Mucosa of gallbladder (tissue), 1 donor: ENCODE data around the gene CDK10. TPM values are rescaled to one million over a fixed set of nuclear protein-coding genes. Genes with fewer than 3 reads are reported as not detected.
"Not testable (repeated sequence)": the region's sequence is repeated elsewhere in the genome, so short reads cannot be mapped to it uniquely, and the experiment has no call there.

ENCODE experiments used
- DNase-seq: peaks from one replicate; pipeline ENCODE4 v3.0.0-alpha.2; 2020; ENCODE audit warnings: low spot score
- total RNA-seq: library from RNA; stranded (reverse); gene quantifications from one replicate; pipeline ENCODE4 v1.2.1, GENCODE V29; 2021
- donor health status: DM: no; HTN: no; CAD: no.

The CDK10 gene
- total RNA-seq, 1 donor from 2014 or later, result 168 TPM

DNA sequence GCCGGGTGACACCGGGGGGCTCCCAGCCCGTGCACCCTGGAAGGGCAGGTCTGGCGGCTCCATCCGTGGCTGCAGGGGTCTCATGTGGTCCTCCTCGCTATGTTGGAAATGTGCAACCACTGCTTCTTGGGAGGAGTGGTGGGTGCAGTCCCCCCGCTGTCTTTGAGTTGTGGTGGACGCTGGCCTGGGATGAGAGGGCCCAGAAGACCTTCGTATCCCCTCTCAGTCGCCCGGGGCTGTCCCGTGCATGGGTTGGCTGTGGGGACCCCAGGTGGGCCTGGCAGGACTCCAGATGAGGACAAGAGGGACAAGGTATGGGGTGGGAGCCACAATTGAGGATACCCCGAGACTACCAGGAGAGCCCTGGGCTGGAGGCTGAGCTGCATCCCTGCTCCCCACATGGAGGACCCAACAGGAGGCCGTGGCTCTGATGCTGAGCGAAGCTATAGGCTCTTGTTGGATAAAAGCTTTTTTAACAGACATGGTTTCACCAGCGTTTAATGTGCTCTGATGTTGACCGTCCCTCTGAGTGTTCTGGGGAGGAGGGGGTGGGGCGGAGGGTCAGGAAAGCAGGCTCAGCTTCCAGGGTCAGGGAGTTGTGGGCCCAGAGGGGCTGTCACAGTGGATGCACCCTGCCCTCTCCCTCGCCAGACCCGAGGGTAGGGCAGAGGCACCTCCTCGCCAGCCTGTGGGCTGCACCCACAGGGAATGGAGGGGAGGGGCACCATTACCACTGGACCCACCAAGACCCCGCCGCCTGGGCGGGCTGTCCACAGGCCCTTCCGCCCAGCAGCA, 9.6 kb downstream of the CDK10 start:
- no peak for DNase-seq

DNA sequence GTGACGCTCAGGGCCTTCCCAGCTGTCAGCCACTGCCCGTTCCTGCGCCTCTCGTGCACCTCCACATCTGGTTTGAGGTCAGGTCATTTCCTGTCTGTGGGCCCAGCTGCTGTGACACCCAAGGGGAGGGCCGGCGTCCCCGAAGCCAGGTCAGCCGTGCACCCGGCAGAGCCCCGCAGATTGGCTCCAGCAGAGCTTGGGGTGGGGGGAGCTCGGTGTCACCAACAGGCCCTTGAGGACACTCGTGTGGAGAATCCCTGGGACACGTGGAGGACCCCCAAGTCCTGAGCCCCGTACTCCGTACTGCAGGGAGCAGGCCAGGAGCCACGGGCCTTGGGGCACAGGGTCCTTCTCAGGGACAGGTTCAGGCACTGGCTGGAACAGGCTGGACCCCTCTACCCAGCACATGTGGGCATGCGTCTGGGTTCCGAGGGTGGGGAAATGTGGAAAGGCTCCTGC, 10.2 kb downstream of the CDK10 start:
- DNase-seq, result no peak

DNA sequence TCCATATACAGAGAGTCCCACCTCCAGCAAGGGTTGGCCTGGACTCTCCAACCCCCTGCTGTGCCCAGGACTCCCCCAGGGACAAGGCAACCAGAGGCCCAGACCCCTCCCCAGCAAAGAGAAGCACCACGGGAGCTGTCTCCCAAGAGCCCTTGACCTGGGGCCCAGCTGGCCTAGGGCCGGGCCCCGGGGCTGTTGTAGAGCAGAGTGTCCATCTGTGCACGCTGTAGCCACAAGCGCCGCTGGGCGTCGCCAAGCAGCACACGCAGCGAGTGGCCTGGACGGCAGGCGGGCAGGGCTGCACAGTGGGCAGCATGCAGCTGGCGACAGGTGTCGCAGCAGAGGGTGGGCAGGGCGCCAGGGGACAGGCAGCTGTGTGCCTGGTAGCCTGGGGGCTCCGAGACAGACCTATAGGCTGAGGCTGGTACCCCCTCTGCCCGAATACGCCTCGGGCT, 10.7 kb downstream of the CDK10 start:
- no peak for DNase-seq

DNA sequence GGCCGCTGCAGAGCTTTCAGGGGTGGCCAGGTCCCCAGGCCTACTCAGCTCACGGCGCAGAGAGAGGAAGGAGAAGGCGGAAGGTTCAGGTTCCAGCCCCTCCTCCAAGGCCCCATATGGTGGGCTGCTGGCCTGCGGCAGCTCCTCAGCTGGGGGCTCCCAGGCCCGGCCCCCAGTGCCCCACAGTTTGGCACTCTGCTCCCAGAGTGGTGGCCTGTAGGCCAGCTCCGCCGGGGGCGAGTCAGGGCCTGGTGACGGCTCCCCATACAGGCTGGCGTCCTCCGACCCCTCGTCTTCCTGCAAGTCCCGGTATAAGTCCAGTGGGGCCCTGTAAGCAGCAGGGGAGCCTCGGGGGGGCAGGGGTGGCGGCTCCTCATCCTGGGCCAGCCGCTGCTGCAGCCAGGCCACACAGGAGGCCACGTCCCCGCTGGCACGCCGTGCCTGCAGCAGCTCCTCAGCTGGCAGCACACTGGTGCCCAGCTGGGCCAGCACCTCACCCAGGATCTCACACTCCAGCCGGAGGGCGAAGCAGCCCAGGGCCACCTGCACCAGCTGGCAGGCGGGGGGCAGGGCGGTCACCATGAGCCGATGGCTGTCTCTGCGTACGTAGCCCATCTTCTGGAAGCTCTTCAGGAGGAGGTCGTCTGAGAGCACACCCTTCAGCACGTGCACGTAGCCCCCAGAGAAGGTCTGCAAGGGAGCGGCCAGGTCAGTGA, 11.3 kb downstream of the CDK10 start:
- no peak for DNase-seq

DNA sequence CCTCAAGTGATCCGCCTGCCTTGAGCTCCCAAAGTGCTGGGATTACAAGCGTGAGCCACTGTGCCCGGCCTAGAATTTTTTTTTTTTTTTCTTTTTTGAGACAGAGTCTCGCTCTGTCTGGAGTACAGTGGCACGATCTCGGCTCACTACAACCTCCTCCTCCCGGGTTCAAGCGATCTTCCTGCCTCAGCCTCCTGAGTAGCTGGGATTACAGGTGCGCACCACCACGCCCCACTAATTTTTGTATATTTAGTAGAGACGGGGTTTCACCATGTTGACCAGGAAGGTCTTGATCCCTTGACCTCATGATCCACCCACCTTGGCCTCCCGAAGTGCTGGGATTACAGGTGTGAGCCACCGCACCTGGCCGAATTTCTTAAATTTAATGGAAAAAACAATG, 12.2 kb downstream of the CDK10 start:
- not testable (repeated sequence) for DNase-seq

DNA sequence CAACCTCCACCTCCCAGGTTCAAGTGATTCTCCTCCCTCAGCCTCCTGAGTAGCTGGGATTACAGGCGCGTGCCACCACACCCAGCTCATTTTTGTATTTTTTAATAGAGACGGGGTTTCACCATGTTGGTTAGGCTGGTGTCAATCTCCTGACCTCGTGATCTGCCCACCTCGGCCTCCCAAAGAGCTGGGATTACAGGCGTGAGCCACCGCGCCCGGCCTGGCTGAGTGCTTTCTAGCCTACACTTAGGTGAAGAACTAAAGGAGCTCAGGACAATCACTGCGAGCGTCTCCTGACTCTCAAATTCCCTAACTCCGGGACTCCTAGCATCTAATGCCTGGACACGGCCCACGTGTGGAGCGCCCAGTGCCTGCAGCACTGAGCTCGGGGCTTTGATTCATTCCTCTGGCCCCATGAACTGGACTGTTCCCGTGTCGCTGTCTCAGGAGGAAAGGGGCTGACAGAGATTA, 13.2 kb downstream of the CDK10 start:
- not testable (repeated sequence) for DNase-seq

DNA sequence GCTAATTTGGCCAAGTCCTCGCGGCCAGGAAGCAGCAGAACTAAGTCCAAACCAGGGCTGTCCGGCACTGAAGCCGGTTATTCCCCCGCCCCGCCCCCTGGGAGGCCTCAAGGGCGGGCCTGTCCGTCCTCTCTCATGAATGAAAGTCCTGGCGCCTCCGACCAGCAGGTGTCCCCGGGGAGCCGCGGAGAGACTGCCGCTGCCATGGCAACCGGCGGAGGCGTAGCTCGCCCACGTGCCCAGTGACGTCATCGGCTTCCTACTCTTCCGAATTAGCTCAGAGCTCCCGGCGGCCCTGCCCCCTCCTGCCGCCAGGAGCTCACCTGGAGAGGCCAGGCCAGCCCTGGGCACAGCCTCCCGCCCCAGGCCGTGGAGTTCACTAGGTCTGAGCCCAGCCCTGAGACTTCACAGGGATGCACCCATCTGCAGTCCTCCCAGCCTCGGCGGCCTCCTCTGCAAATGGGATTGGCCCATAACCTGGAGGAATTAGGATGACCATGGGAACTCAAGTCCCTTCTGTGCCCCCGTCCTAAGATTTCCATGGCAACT, 13.7 kb downstream of the CDK10 start:
- DNase-seq, result peak; percentile 99

DNA sequence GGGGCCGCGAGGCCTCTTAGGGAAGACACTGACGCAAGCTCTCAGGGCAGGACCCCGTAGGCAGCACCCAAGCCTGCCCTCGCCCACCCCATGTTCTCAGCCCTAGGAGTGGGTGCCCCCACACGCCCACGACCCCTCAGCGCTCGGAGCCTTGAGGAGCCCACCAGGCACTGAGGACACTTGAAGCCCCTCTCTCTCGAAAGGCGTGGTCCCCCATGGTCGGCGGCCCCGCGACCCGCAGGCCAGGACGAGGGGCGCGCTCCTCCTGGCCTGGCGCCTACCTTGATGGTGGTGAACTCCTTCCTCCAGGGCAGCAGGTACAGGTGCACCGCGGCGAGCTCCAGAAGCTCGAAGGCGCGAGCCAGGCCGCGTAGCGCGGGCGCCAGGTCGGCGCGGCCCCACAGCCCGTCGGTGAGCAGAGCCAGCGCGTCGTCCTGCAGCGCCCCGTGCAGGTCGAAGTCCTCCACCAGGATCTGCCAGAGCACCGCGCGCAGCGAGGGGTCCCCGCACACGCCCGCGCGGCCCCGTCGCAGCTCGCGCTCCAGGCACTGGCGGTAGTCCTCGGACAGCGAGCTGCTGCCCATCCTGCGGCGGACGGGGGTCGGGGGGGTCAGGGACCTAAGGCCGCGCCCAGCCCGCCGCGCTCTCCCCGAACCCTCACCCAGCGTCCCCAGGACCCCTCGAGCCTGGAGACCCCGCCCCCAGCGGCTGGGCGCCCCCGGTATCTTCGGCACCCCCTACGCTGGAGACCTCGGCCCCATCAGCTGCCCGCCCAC, 14.3 kb downstream of the CDK10 start:
- DNase-seq, result peak; percentile 65

DNA sequence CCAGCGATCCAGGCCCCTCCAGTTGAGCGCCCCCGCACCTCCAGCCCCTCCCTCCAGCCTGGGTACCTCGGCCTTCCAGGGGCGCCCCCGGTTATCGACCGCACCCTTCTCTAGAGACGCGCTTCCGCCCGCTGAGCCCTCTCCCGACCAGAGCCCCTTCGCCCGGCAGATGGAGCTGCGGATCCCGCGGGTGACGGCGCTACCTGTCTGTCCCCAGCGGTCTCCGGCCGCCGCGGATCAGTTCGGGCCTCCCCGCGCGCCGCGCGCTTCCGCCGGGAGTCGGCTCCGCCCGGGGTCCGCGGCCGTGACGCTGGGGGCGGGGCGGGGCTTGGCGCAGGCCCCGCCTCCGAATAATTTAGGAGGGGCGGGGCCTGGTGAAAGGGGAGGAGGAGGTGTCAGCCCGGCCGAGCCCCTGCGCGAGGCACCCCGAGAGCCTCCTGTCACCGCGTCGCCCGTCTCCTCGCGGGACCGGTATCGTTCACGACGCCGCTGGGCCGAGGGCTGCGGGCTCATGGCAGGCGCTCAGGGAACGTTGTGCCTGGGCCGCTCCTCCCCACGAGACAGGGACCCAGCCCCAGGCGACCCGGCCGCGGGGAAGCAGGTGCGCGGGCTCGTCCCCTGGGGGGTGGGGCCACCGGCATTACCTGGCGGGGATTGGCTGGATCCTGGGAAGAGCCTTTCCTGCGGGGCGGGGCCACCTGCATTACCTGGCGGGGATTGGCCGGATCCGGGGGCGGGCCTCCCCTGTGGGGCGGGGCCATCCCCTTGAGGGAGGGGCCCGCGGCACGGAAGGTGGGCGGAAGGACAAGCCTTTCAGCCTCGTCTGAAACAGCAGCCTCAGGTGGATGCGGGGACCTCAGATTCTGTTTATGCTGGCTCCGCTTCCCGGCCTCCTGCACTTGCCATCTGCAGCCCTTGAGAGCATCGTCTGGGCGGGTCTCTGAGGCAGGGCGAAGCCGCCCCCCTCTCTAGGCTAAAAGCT, 15.2 kb downstream of the CDK10 start, which contains the start of gene SPATA2L:
Gene SPATA2L (minus strand): TSS at position 281 of the 982 bp plus-strand sequence. CDS start 473 bp downstream, outside the sequence.
- peak; percentile 94 for DNase-seq

DNA sequence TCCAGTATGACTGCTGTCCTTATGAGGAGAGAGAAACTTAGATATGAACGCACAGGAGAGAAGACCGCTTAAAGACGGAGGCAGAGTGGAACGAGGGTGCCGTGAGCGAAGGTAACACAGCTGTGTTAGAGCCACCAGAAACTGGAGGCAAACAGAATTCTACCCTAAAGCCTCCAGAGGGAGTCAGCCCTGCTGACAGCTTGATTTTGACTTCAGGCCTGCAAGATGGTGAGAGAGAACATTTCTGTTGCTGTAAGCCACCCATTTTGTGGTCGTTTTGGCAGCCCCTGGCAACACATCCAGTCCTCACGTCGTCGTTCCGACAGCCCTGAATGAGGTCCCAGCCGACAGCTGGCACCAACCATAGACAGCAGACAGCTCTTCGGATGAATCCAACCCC, 17.8 kb downstream of the CDK10 start:
- DNase-seq, result no peak

DNA sequence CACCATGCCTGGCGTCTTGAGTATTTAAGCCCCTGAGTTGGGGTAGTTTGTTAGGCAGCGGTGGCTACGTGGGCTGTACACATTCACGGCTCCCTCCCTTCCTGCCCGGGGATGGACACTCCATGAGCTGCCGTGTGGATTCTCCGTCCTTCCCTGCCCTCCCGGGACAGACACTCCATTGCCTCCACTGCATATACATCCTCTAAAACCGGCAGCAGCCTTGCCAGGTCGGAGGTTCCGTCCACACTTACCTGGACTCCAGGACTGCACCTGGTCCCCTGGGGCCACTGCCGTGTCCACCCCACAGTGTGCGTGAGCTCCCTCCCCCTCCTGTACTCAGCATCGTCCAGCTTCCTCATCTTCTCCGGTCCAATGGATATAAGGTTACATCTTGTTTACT, 18.5 kb downstream of the CDK10 start:
- DNase-seq, result no peak

DNA sequence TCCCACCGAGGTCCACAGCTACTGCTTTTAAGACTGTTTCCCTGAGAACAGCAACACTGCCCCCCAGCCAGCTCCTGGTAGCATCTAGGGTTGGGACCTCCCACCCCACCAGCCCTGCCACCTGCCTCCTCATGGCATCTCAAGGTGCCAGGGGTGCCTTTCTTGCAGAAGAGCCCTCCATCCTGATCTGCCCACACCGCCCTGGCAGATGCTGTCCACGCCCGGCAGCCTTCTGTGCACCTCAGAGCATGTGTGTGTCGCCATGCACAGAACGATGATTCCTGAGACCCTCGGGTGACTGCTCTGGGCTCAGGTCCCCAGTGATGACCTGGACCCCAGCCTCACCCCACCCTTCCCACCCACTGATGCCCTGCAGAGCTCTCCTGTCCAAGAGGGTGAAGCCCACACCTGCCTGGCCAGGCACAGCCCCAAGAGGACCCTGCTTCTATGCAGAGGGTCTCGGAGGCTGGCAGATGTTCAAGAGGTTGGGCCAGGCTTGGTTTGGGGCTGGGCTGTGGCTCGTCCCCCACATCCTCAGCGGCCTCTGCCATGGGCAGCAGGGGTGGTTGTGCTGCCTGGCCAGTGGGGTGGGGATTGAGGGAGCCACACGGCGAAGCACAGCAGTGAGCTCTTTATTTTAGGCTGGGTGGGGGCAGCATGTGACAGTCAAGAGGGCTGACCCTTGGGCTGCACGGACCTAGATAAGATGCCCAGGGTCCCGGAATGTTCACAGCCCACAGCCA, 20.2 kb downstream of the CDK10 start:
- no peak for DNase-seq

DNA sequence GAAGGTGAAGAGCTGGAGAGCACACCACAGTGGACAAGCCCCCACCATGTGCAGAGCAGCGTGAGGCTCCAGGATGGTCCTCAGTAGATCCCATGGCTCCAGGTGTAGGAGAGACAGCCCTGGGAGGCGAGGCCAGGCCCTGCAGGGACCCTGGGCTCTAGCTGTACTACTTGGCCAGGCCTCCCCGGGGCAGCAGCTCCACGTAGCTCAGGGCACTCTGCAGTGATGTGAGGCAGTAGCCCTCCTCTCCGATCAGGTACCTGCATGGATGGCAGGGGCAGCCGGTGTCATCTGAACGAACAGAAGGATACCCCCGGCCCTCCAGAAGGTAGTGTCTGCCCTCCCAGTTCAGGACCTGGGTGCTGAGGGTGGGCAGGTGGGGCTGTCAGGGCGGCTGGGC, 21.2 kb downstream of the CDK10 start:
- DNase-seq, result no peak

DNA sequence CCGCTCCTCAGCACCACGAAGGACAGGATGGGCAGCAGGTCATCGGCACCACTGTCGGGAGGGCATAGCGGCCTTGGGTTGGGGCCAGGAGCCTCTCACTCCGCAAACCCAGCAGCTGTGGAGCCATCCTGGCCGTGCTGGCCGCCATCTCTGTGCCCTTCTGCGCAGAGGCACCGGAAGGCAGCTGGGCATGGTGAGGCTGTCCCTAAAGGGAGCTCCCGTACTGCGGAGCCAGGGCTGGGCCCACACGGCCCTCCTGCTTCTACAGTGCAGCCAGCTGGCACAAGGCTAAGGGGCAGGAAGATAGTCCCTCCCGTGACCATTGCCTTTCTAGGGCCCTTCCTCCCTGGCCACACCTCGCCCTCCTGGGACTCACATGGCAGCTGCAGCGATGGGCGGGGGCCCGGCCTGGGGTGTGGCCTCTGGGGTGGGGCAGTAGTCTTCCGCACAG, 22.0 kb downstream of the CDK10 start:
- no peak for DNase-seq

DNA sequence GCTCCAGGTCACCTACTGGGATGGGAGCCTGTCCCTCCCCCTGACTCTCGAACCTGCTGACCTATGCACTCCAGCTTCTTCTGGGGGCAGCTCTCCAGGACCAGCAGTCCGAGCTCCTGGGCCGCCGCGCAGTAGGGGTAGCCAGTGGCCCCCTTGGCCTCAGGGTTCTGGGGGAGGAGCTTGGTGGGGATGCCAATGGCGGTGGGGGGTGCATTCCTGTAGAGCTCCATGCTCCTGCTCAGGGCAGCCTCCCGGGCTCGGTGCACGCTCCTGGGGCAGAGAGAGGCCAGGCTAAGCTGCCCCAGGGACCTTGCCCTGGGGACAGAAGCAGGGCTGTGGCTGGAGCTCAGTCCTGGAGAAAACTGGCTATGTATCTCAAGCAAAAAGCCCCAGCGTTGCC, 22.7 kb downstream of the CDK10 start:
- no peak for DNase-seq

DNA sequence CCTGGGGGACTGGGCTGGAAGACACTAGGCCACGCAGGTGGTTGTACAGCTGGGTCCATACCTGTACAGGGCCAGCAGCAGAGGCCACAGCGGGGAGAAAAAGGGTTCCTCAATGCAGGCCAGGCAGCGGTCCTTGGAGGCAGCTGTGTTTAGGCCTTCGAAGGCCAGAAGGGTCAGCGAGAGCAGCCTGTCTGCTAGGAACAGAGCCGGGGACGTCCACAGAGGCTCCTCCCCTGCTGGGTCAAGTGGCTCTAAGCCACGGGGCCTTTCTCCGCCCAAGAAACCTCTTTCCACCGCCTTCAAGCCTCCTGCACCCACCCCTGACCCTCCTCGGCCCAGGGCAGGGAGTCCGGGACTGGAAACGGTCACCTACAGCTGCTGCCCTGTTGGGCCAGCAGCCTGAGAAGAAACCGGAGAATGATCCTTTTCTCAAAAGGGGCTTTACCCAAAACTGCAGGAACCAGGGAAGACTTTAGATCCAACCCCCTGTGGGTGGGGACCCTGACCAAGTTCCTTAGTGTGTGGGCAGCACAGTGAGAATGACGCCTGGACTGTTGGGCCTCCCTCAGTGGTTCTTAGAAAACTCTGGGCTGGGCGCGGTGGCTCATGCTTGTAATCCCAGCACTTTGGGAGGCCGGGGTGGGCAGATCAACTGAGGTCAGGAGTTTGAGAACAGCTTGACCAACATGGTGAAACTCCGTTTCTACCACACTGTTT, 23.4 kb downstream of the CDK10 start:
- DNase-seq, result no peak

DNA sequence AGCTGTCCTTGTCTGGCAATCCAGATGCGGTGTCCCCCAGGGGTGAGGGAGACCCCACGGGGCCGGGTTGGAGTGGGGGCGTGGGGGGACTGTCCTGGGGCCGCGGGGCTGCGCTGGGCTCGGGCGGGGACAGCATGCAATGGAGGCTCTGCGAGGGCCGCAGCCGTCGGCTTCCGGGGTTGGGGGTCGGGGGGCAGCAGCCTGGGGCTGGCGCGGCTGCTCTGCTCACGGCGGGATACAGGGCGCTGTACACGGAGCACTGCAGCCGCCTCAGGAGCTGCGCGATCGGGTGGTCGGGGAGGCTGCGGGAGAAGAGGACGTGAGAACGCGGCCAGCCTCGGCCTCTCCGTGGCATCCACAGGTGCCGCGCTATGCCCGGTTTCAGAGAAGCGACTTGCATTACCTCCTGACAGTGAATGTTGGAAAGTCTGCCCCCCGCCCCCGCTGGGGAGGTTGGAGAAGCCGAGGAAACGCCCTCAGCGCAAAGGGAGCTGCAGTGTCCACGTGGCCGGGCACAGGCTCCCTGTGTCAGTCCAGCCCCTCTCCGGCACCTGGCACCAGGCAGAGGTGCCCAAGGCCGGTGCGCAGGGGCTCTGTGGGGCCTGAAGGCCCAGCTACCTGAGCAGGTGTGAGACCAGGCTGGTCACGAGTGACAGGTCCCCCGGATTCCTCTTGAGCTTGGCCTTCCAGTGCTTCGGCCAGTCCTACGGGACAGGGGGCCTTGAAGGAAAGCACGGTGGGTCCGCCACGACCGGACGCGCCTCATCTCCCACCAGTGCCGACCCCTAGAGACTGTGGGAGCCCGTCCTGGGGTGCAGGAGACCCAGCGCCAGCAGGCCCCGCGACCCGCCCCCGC, 24.4 kb downstream of the CDK10 start:
- no peak for DNase-seq
